ENCODE results near the gene SLITRK2.

Gene SLITRK2

DNA sequence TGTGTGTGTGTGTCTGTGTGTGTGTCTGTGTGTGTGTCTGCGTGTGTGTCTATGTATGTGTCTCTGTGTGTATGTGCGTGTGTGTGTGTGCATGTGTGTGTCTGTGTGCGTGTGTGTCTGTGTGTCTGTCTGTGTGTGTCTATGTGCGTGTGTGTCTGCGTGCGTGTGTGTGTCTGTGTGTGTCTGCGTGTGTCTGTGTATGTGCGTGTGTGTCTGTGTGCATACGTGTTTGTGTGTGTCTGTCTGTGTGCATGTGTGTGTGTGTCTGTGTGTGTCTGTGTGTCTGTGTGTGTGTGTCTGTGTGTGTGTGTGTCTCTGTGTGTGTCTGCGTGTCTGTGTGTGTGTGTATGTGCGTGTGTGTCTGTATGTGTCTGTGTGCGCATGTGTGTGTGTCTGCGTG, 35.6 kb downstream of the SLITRK2 start:
- DNase-seq (ENCODE audit: low read depth in 2 of 2), result no peak

DNA sequence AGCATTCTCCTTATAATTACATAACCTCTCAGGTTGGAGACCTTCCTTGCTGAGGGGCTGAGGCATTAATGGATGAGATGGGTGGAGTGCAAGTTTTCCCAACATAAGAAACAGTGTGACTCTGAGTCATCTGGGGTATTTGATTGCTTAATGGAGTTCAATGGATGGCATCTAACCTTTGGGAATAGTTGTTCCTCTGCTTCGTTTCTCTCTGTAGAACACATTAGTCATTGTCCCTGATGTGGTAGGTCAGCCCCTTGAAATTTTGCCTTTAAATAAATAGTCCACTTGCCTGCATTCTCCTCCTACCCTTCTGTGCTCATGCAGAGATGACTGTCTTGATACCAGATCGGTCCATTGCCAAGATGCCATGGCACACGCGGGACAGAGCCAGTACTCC, 38.6 kb downstream of the SLITRK2 start:
- no peak for DNase-seq (ENCODE audit: low read depth in 2 of 2)

- no peak for DNase-seq (ENCODE audit: low read depth in 2 of 2)
Measured at GRCh38 chrX:145861818-145862217, 44.2 kb downstream of the SLITRK2 start.

GRCh38 chrX:145865082-145865481, 47.5 kb downstream of the SLITRK2 start:
- no peak for DNase-seq (ENCODE audit: low read depth in 2 of 2)
